ENCODE results near the gene CAMK2A.

- TF ChIP-seq CTCF (IDR thresholded peaks at IDR 0.05) (no peak), EP300 (IDR thresholded peaks at IDR 0.05) (no peak)
These were observed 117.4 kb downstream of the CAMK2A start for GRCh38 chr5:150172145-150172544.

Data from sigmoid colon (tissue), 4 donors.